MM.1S (cell line): ENCODE data around the gene LRRC26.

Source experiments
- DNase-seq: peaks from one replicate; pipeline ENCODE4 v3.0.0-alpha.2; 2015
- H2AFZ ChIP-seq: fragments of 300-600 bp; sonication (generic); 2 replicates; pipeline ENCODE4 v1.6.0; 2016; ENCODE audit warnings: antibody characterized with exemption, low read length
- H3F3A ChIP-seq: fragments of 300-600 bp; sonication (generic); 2 replicates; pipeline ENCODE4 v1.6.1; 2016; ENCODE audit warnings: mild to moderate bottlenecking, antibody characterized with exemption, low read length, moderate library complexity, mixed read lengths; ENCODE audit not compliant: insufficient read depth
- H3K27ac ChIP-seq: fragments of 300-600 bp; sonication (generic); 2 replicates; pipeline ENCODE4 v1.5.1; 2016; ENCODE audit warnings: mild to moderate bottlenecking, low read length
- H3K27me3 ChIP-seq: fragments of 300-600 bp; sonication (generic); replicated peaks from 2 replicates; pipeline ENCODE4 v1.6.0; 2016; ENCODE audit warnings: low read length; ENCODE audit not compliant: insufficient read depth
- H3K36me3 ChIP-seq: fragments of 300-600 bp; sonication (generic); replicated peaks from 2 replicates; pipeline ENCODE4 v1.6.1; 2016; ENCODE audit warnings: mild to moderate bottlenecking, low read length, mixed read lengths; ENCODE audit not compliant: insufficient read depth
- H3K4me1 ChIP-seq: fragments of 300-600 bp; sonication (generic); 2 replicates; pipeline ENCODE4 v1.6.1; 2016; ENCODE audit warnings: low read length, mixed read lengths
- H3K4me2 ChIP-seq: fragments of 300-600 bp; sonication (generic); 2 replicates; pipeline ENCODE4 v1.6.0; 2016; ENCODE audit warnings: low read depth, low read length
- H3K4me3 ChIP-seq: fragments of 300-600 bp; sonication (generic); 2 replicates; pipeline ENCODE4 v1.5.1; 2016; ENCODE audit warnings: low read length, mixed read lengths
- H3K79me2 ChIP-seq: fragments of 300-600 bp; sonication (generic); 2 replicates; pipeline ENCODE4 v1.6.1; 2016; ENCODE audit warnings: mixed run types, low read length, mixed read lengths
- H3K9ac ChIP-seq: fragments of 300-600 bp; sonication (generic); 2 replicates; pipeline ENCODE4 v1.6.1; 2016; ENCODE audit warnings: low read length, mixed read lengths
- H3K9me2 ChIP-seq: fragments of 300-600 bp; sonication (generic); replicated peaks from 2 replicates; pipeline ENCODE4 v1.6.1; 2016; ENCODE audit warnings: mild to moderate bottlenecking, low read length, mixed read lengths; ENCODE audit not compliant: insufficient read depth
- H3K9me3 ChIP-seq: fragments of 300-600 bp; sonication (generic); replicated peaks from 2 replicates; pipeline ENCODE4 v1.6.1; 2016; ENCODE audit warnings: mild to moderate bottlenecking, low read length, mixed read lengths; ENCODE audit not compliant: insufficient read depth
- H4K20me1 ChIP-seq: fragments of 300-600 bp; sonication (generic); 2 replicates; pipeline ENCODE4 v1.6.1; 2016; ENCODE audit warnings: mild to moderate bottlenecking, low read length, moderate library complexity, mixed read lengths; ENCODE audit not compliant: insufficient read depth
- CTCF ChIP-seq: fragments of 300-600 bp; sonication (generic); IDR thresholded peaks from 2 replicates; pipeline ENCODE4 v1.5.1; 2016; ENCODE audit warnings: antibody characterized with exemption, low read length, mixed read lengths
- EZH2 ChIP-seq: fragments of 300-600 bp; sonication (generic); optimal IDR thresholded peaks from 2 replicates; pipeline ENCODE3; 2017; ENCODE audit warnings: low read depth, mild to moderate bottlenecking, antibody characterized with exemption, low read length, mixed read lengths
- EZH2phosphoT487 ChIP-seq: fragments of 300-600 bp; sonication (generic); IDR thresholded peaks from 2 replicates; pipeline ENCODE4 v1.6.1; 2018; ENCODE audit warnings: antibody characterized with exemption, low read length

The LRRC26 gene

DNA sequence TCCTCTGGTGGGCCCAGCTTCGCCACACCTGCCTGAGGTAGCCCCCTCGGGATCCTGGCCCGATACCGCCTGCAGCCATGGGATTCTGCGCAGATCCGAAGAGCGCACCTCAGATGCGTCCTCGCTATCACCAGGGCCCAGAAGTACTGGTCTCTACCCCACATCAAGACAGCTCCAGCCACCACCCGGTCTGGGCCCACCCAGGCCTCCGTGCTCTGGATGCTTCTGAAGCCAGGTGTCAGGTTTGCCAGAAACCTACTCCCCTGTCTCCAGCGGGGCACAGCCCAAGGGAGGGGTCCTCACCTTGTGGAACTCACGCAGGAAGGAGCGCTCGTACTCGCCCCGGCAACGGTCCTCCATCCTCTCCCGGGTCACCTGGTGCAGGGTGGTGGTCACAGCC, 16.1 kb upstream of the LRRC26 start:
- no peak overlapping the region for H3K27ac ChIP-seq
- H3K27me3 ChIP-seq, result no peaks in the 10 kb centered on the region
- no peak overlapping the region for H3K4me3 ChIP-seq
- no peaks in the 10 kb centered on the region for H4K20me1 ChIP-seq
- peaks cover 17% of the 10 kb centered on the region for H3K4me1 ChIP-seq
- H2AFZ ChIP-seq, result no peak overlapping the region
- no peak overlapping the region for H3K4me2 ChIP-seq
- no peaks in the 10 kb centered on the region for H3K9me2 ChIP-seq
- TF ChIP-seq EZH2phosphoT487 (no peak), CTCF (no peak), EZH2 (no peak)
- no peaks in the 10 kb centered on the region for H3K9me3 ChIP-seq
- DNase-seq, result no peak
- no peak overlapping the region for H3K9ac ChIP-seq
- H3K79me2 ChIP-seq, result peaks cover 56% of the 10 kb centered on the region
- peaks cover 16% of the 10 kb centered on the region for H3F3A ChIP-seq
- no peaks in the 10 kb centered on the region for H3K36me3 ChIP-seq

- TF ChIP-seq CTCF, result no peak
- Histone ChIP-seq H2AFZ (no peak overlapping the region), H3K27me3 (no peaks in the 10 kb centered on the region), H3K9me3 (no peaks in the 10 kb centered on the region), H3K27ac (no peak overlapping the region), H3K9ac (no peak overlapping the region), H3K9me2 (no peaks in the 10 kb centered on the region), H3K36me3 (no peaks in the 10 kb centered on the region), H3K79me2 (peaks cover 48% of the 10 kb centered on the region), H3K4me1 (peaks cover 16% of the 10 kb centered on the region), H3F3A (peaks cover 15% of the 10 kb centered on the region), H3K4me3 (no peak overlapping the region), H3K4me2 (no peak overlapping the region), H4K20me1 (no peaks in the 10 kb centered on the region)
- no peak for DNase-seq
These were observed 15.2 kb upstream of the LRRC26 start for GRCh38 chr9:137184881-137185660.

GRCh38 chr9:137183980-137184595, 14.2 kb upstream of the LRRC26 start:
- Histone ChIP-seq H3K27me3 (no peaks in the 10 kb centered on the region), H3K4me2 (no peak overlapping the region), H3K4me1 (peaks cover 11% of the 10 kb centered on the region), H3K27ac (no peak overlapping the region), H3K9me2 (no peaks in the 10 kb centered on the region), H3K9ac (no peak overlapping the region), H2AFZ (no peak overlapping the region), H3K36me3 (no peaks in the 10 kb centered on the region), H4K20me1 (no peaks in the 10 kb centered on the region), H3K79me2 (peaks cover 38% of the 10 kb centered on the region), H3K9me3 (no peaks in the 10 kb centered on the region), H3K4me3 (no peak overlapping the region), H3F3A (peaks cover 5% of the 10 kb centered on the region)
- TF ChIP-seq EZH2 (no peak), EZH2phosphoT487 (no peak), CTCF (no peak)
- DNase-seq, result no peak
